ENCODE measurements around the gene DYNC1I1. TPM values are rescaled to one million over a fixed set of nuclear protein-coding genes. Genes with fewer than 3 reads are reported as not detected.
A peak's percentile ranks its signal among the peaks of the same experiment; 100 is the strongest.
"Not testable (repeated sequence)": the region's sequence is repeated elsewhere in the genome, so short reads cannot be mapped to it uniquely, and the experiment has no call there.

The DYNC1I1 gene
- total RNA-seq, 1 experiment from 2014 or later: 11.9 TPM

- DNase-seq: no peak
- no peaks in the 10 kb centered on the region for H3K9me3 ChIP-seq (replicated peaks)
- no peak overlapping the region for H3K27ac ChIP-seq
- no peak overlapping the region for H3K4me3 ChIP-seq
- no peaks in the 10 kb centered on the region for H3K36me3 ChIP-seq
- H3K4me1 ChIP-seq: peaks cover 12% of the 10 kb centered on the region
- H3K27me3 ChIP-seq: no peaks in the 10 kb centered on the region
Observed at GRCh38 chr7:95921543-95921942, 149.2 kb downstream of the DYNC1I1 start.

- no peak for DNase-seq
- Histone ChIP-seq H3K27ac (no peak overlapping the region), H3K4me1 (peaks cover 12% of the 10 kb centered on the region)
Observed at GRCh38 chr7:95922191-95922590, 149.8 kb downstream of the DYNC1I1 start.

GRCh38 chr7:95925236-95925635, 152.9 kb downstream of the DYNC1I1 start:
- Histone ChIP-seq H3K9me3 (replicated peaks) (no peaks in the 10 kb centered on the region), H3K27ac (no peak overlapping the region), H3K4me3 (no peak overlapping the region), H3K27me3 (no peaks in the 10 kb centered on the region), H3K4me1 (peaks cover 19% of the 10 kb centered on the region), H3K36me3 (no peaks in the 10 kb centered on the region)
- peak in 1 of 2 experiments; percentile 56 for DNase-seq

More at GRCh38 chr7:95922191-95922590, 149.8 kb downstream of the DYNC1I1 start:
- H3K9me3 ChIP-seq (replicated peaks): no peaks in the 10 kb centered on the region
- no peaks in the 10 kb centered on the region for H3K36me3 ChIP-seq
- no peaks in the 10 kb centered on the region for H3K27me3 ChIP-seq
- H3K4me3 ChIP-seq: no peak overlapping the region

GRCh38 chr7:95925971-95926370, 153.6 kb downstream of the DYNC1I1 start:
- H3K9me3 ChIP-seq (replicated peaks): no peaks in the 10 kb centered on the region
- no peak overlapping the region for H3K27ac ChIP-seq
- H3K36me3 ChIP-seq: no peaks in the 10 kb centered on the region
- peaks cover 19% of the 10 kb centered on the region for H3K4me1 ChIP-seq
- no peaks in the 10 kb centered on the region for H3K27me3 ChIP-seq
- H3K4me3 ChIP-seq: no peak overlapping the region
- no peak for DNase-seq

- peak; percentile 59 to 69 for DNase-seq
- Histone ChIP-seq H3K36me3 (no peaks in the 10 kb centered on the region), H3K27ac (peak overlapping the region; percentile 48), H3K9me3 (replicated peaks) (no peaks in the 10 kb centered on the region), H3K4me3 (no peak overlapping the region), H3K27me3 (no peaks in the 10 kb centered on the region), H3K4me1 (peaks cover 19% of the 10 kb centered on the region)
Observed at GRCh38 chr7:95927756-95928155, 155.4 kb downstream of the DYNC1I1 start.

GRCh38 chr7:95929710-95930280, 157.4 kb downstream of the DYNC1I1 start:
- Histone ChIP-seq H3K4me1 (peaks cover 23% of the 10 kb centered on the region), H3K36me3 (no peaks in the 10 kb centered on the region), H3K27me3 (no peaks in the 10 kb centered on the region), H3K4me3 (no peak overlapping the region), H3K27ac (no peak overlapping the region), H3K9me3 (replicated peaks) (no peaks in the 10 kb centered on the region)
- DNase-seq: no peak

GRCh38 chr7:95931460-95932232, 159.3 kb downstream of the DYNC1I1 start:
- Histone ChIP-seq H3K27me3 (no peaks in the 10 kb centered on the region), H3K4me3 (no peak overlapping the region), H3K4me1 (peaks cover 12% of the 10 kb centered on the region), H3K27ac (no peak overlapping the region), H3K9me3 (replicated peaks) (no peaks in the 10 kb centered on the region), H3K36me3 (no peaks in the 10 kb centered on the region)
- DNase-seq: no peak

- H3K27me3 ChIP-seq: no peaks in the 10 kb centered on the region
- no peak overlapping the region for H3K27ac ChIP-seq
- no peaks in the 10 kb centered on the region for H3K9me3 ChIP-seq (replicated peaks)
- H3K36me3 ChIP-seq: no peaks in the 10 kb centered on the region
- no peak overlapping the region for H3K4me3 ChIP-seq
- DNase-seq: peak; percentile 22 to 55
- peaks cover 5% of the 10 kb centered on the region; the same call in 1 of the 2 replicates for H3K4me1 ChIP-seq
Observed at GRCh38 chr7:95933618-95934017, 161.3 kb downstream of the DYNC1I1 start.

- DNase-seq; H3K27me3 ChIP-seq; H3K4me3 ChIP-seq; H3K4me1 ChIP-seq; H3K36me3 ChIP-seq; H3K27ac ChIP-seq; H3K9me3 ChIP-seq (replicated peaks): not testable (repeated sequence)
Observed at GRCh38 chr7:95944867-95945266, 172.5 kb downstream of the DYNC1I1 start.

GRCh38 chr7:95950698-95951097, 178.3 kb downstream of the DYNC1I1 start:
- no peak for DNase-seq
- H3K4me3 ChIP-seq: no peak overlapping the region

GRCh38 chr7:95951531-95951930, 179.2 kb downstream of the DYNC1I1 start:
- Histone ChIP-seq H3K9me3 (replicated peaks) (no peaks in the 10 kb centered on the region), H3K27me3 (no peaks in the 10 kb centered on the region), H3K36me3 (no peaks in the 10 kb centered on the region), H3K27ac (no peak overlapping the region), H3K4me3 (no peak overlapping the region), H3K4me1 (no peaks in the 10 kb centered on the region)
- DNase-seq: no peak

More at GRCh38 chr7:95950698-95951097, 178.3 kb downstream of the DYNC1I1 start:
- Histone ChIP-seq H3K4me1 (no peaks in the 10 kb centered on the region), H3K27ac (no peak overlapping the region), H3K9me3 (replicated peaks) (no peaks in the 10 kb centered on the region), H3K36me3 (no peaks in the 10 kb centered on the region), H3K27me3 (no peaks in the 10 kb centered on the region)

GRCh38 chr7:95951997-95952795, 179.8 kb downstream of the DYNC1I1 start:
- no peaks in the 10 kb centered on the region for H3K4me1 ChIP-seq
- H3K27me3 ChIP-seq: no peaks in the 10 kb centered on the region
- no peak for DNase-seq
- no peaks in the 10 kb centered on the region for H3K36me3 ChIP-seq
- H3K27ac ChIP-seq: no peak overlapping the region
- H3K9me3 ChIP-seq (replicated peaks): no peaks in the 10 kb centered on the region
- no peak overlapping the region for H3K4me3 ChIP-seq

GRCh38 chr7:95952851-95953250, 180.5 kb downstream of the DYNC1I1 start:
- Histone ChIP-seq H3K9me3 (replicated peaks) (no peaks in the 10 kb centered on the region), H3K4me3 (no peak overlapping the region), H3K27ac (no peak overlapping the region), H3K27me3 (no peaks in the 10 kb centered on the region), H3K4me1 (no peaks in the 10 kb centered on the region), H3K36me3 (no peaks in the 10 kb centered on the region)
- no peak for DNase-seq

GRCh38 chr7:95955748-95956147, 183.4 kb downstream of the DYNC1I1 start:
- no peak for DNase-seq
- H3K27ac ChIP-seq: no peak overlapping the region
- no peak overlapping the region for H3K4me3 ChIP-seq
- H3K4me1 ChIP-seq: no peaks in the 10 kb centered on the region
- no peaks in the 10 kb centered on the region for H3K27me3 ChIP-seq
- H3K9me3 ChIP-seq (replicated peaks): no peaks in the 10 kb centered on the region
- no peaks in the 10 kb centered on the region for H3K36me3 ChIP-seq

GRCh38 chr7:95957510-95957909, 185.2 kb downstream of the DYNC1I1 start:
- H3K27ac ChIP-seq: no peak overlapping the region
- no peaks in the 10 kb centered on the region for H3K36me3 ChIP-seq
- no peaks in the 10 kb centered on the region for H3K27me3 ChIP-seq
- H3K4me1 ChIP-seq: no peaks in the 10 kb centered on the region
- H3K9me3 ChIP-seq (replicated peaks): no peaks in the 10 kb centered on the region
- no peak overlapping the region for H3K4me3 ChIP-seq
- DNase-seq: no peak
